ENCODE data around the gene MYL5.
"Not testable (repeated sequence)": the region's sequence is repeated elsewhere in the genome, so short reads cannot be mapped to it uniquely, and the experiment has no call there.

- TF ChIP-seq POLR2A (IDR thresholded peaks at IDR 0.05; ENCODE audit: low read length); GATA1 (IDR thresholded peaks at IDR 0.05; ENCODE audit: low read depth, low read length): not testable (repeated sequence)
Measured at GRCh38 chr4:730946-731904, 56.9 kb downstream of the MYL5 start.

All from erythroblast (primary cell).